GM19468 (cell line): ENCODE measurements around the gene FBXL13.
"Not testable (repeated sequence)": the region's sequence is repeated elsewhere in the genome, so short reads cannot be mapped to it uniquely, and the experiment has no call there.

Source experiments
- ATAC-seq: cut with Tn5 transposase; IDR thresholded peaks from one replicate; pipeline ENCODE4 v1.9.1; 2021; ENCODE audit warnings: mild to moderate bottlenecking, moderate library complexity, moderate number of reproducible peaks; ENCODE audit not compliant: unreplicated experiment; ENCODE audit errors: extremely low read depth

The FBXL13 gene

DNA sequence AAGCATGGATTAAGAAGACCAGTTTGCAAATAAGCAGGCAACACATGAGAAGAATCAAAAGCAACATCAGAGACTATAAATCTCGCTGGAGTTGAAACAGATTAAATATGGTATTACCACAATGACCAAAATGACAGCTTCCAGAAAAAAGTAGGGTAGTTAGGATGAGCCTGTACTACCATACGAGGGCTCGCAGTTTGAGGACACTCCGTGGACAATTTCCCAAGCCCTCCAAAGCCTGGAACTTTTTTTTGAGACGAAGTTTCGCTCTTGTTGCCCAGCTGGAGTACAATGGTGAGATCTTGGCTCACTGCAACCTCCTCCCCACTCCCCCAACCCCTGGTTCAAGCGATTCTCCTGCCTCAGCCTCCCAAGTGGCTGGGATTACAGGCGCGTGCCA is 160.8 kb downstream of the FBXL13 start:
- no peak for ATAC-seq

GRCh38 chr7:102912742-102913141 is 161.9 kb downstream of the FBXL13 start, which contains the start of gene LRRC17:
TSS of gene LRRC17 (plus strand) at chr7:102913000. CDS start at chr7:102933914, 20,914 bp downstream.
- ATAC-seq, result no peak

- ATAC-seq, result no peak
Measured at GRCh38 chr7:102908676-102909075, 165.9 kb downstream of the FBXL13 start.

- ATAC-seq, result not testable (repeated sequence)
Measured at GRCh38 chr7:102903576-102903975, 171.0 kb downstream of the FBXL13 start.

GRCh38 chr7:102902052-102902451 is 172.5 kb downstream of the FBXL13 start:
- ATAC-seq, result not testable (repeated sequence)

DNA sequence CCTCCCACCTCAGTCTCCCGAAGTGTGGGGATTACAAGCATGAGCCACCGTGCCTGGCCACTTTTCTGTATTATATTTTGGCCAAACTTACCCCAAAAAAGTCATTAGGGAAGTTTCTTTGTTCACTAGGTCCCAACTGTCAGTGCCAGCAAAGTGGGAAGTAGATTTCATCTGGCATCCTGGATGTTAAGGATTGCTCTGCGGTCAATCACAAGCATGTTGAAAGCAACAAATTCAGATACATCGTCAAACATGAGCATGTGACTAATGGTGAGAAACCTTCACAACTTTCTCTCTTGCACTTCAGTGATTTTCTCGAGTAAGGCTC is 176.1 kb downstream of the FBXL13 start:
- no peak for ATAC-seq

- ATAC-seq, result no peak
Measured at GRCh38 chr7:102897856-102898531, 176.6 kb downstream of the FBXL13 start.

GRCh38 chr7:102897211-102897631 is 177.4 kb downstream of the FBXL13 start:
- no peak for ATAC-seq

- ATAC-seq, result no peak
Measured at GRCh38 chr7:102896585-102896984, 178.0 kb downstream of the FBXL13 start.

- no peak for ATAC-seq
Measured at GRCh38 chr7:102895602-102896001, 179.0 kb downstream of the FBXL13 start.

- ATAC-seq, result no peak
Measured at GRCh38 chr7:102892631-102893278, 181.8 kb downstream of the FBXL13 start.

- no peak for ATAC-seq
Measured at GRCh38 chr7:102891693-102892261, 182.8 kb downstream of the FBXL13 start.

DNA sequence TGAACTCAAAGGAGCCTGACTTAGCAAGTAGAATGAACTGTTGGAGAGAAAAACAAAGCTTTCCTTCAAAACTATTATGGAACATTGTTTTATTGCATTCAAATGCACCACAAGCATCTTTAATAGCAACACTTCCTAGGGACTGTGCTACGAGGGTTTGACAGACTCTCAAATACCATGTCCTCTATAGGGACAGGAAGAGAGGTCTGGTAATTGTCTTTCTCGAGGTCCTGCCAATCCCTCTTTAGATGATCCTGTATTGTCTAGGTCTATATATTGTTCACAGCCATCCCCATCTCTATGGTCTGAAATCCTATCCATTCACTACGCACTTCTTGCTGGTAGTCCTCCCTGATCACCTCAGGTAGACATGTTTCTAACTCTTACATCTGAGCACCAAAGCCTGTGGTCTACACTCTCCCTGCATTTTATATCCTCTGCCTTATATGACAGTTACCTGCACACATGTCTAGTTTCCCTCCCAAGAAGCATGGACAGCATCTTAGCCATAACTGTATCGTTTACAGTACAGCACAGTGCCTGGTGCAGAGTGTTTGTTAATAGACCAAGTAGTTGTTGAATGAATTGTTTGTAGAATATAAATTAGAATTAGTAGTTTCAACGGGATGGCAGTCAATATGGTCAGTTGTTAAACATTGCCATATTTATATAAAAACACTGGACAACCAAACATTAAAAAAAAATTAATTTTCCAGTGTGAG is 183.5 kb downstream of the FBXL13 start:
- ATAC-seq, result no peak

DNA sequence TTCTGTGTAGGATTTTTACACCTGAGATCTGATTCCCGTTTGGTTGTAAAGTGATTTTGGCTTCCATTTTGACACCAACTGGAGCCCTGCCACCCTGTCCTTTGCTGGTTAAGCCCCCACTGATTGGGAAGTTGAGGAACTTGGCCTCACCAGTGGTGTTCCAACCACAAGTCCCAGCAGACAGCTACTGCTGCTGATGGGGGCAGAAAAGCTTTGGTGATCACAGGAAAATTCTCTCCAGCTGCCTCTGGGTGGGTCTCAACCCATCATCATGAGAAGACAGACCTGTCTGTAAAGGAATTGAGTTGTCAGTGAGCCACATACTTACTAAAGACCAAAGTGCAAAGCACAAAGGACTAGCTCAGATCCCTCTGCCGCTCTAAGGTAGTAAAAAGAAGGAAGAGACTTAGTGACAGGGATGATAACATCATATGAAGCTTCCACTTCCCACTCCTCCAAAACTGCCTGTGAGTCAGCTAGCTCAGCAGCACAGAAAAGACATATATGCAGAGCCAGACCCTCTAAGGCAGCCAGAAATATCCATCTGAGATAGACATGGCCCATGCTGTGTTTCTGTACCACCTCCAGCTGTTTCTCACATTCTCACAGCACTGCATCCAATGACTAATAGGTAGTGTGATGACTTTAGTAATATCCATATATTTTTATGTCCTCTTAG is 184.2 kb downstream of the FBXL13 start:
- no peak for ATAC-seq

DNA sequence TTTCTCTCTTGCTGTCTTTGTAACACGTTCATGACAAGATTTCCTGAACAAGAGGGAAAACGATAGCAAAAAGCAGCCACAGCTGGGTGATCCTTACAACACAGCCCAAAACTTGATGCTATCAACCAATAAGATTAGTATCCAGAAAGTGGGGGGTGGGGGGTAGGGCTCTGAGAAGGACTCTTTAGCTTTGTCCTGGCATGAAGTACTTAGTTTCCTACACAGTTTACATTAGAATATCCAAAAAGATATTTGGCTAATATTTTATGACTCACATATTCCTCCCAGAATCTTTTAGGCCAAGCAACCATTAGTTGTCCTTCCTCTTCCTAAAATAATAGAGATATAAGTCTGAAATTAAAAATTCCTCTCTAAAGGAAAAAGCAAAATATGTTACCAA is 184.7 kb downstream of the FBXL13 start:
- ATAC-seq, result no peak

- no peak for ATAC-seq
Measured at GRCh38 chr7:102888561-102889233, 185.9 kb downstream of the FBXL13 start.

DNA sequence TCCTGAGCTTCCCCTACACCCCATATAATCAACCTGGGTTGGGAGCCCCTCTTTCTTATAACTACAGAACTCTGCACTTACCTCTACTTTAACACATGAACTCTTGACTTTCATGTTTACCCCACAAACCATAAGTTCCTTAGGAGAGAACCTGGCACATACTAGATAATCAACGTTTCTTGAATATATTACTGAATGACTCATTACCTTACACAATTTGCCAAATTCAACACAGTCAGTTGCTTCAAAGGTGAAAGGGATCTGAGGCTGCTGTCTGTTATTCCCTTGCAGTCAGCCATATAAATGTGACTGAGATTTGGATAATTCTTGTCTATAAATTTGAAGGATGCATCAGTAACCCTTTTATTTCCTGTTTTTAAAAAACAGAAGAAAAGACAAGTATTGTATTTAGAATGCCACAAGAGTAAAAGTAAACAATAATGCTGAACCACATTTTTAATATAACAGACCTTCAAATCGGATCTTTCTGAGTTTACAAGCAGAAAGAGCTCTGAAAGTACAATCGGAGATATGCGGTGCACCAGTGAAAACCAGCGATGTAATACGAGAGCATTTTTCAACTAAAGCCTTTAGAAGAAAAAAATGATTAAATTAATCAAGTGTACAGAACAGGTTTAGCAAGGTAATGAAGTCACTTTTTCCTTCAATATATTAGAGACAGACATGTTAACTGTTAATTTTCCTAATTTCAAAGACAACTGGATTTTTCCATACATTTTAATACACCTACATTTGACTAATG is 191.3 kb downstream of the FBXL13 start:
- no peak for ATAC-seq

GRCh38 chr7:102875700-102876295 is 198.8 kb downstream of the FBXL13 start:
- no peak for ATAC-seq

DNA sequence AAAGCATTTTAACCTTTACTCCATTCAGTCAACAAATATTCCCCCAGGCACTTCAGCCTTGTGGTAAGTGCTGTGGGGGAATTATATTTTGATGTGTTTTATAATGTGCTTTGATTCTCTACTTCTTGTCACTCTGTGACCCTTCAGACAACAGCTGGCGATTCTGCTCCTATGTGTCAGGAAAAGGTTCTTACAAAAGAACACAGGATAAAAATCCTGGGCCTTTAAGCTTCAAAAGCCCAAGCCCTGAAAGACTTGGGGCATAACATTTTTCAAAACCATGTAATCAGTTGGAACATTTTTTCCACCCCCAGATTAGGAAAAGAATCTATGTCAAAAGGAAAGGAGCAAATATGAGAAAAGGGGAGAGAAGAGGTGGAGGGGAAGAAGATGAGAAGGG is 199.6 kb downstream of the FBXL13 start:
- ATAC-seq, result no peak
